Left ventricle myocardium superior (tissue), 1 donor: Measurements from ENCODE around the gene RHOF. TPM values are rescaled to one million over a fixed set of nuclear protein-coding genes. Genes with fewer than 3 reads are reported as not detected.
A peak's percentile ranks its signal among the peaks of the same experiment; 100 is the strongest.

Source experiments
- ATAC-seq: fragments of 200-7000 bp; cut with Tn5 transposase; one replicate; pipeline ENCODE4 v1.9.1; 2020; ENCODE audit warnings: mild to moderate bottlenecking, moderate library complexity
- DNase-seq: peaks from one replicate; pipeline ENCODE4 v3.0.0-alpha.2; 2020
- intact Hi-C: fragments of 100-400 bp; cut with micrococcal nuclease; formaldehyde crosslinking; loops from one replicate; pipeline ENCODE4 v1.11.0; 2022
- total RNA-seq: library from RNA; stranded (reverse); fragmentation: NEBNext Ultra II Directional; extraction: Animal tissue kit (Norgen Biotek cat#: 25700); gene quantifications from one replicate; pipeline ENCODE4 v1.2.1, GENCODE V29; 2021
- donor health status: DM: no; HTN: yes; CAD: no; lungs with severe emphysema.

RHOF gene
- total RNA-seq, 1 donor from 2014 or later: 48.3 TPM

- no peak for DNase-seq
- ATAC-seq: peak; percentile 34
- intact Hi-C loops: no loop called here
Measured at GRCh38 chr12:121781998-121782979, 11.2 kb downstream of the RHOF start.

GRCh38 chr12:121781484-121781997, 11.9 kb downstream of the RHOF start:
- intact Hi-C loops: no loop called here
- DNase-seq (no peak), ATAC-seq (peak; percentile 39)

- ATAC-seq (no peak), DNase-seq (no peak)
- intact Hi-C loops: no loop called here
Measured at GRCh38 chr12:121780429-121780828, 13.1 kb downstream of the RHOF start.

GRCh38 chr12:121779422-121779895, 14.0 kb downstream of the RHOF start:
- DNase-seq (no peak), ATAC-seq (no peak)
- intact Hi-C loops: no loop called here

GRCh38 chr12:121778567-121779421, 14.7 kb downstream of the RHOF start:
- no peak for DNase-seq
- ATAC-seq: no peak
- intact Hi-C loops: no loop called here

GRCh38 chr12:121776190-121777098, 17.0 kb downstream of the RHOF start:
- intact Hi-C loops: no loop called here
- ATAC-seq: peak; percentile 57
- peak; percentile 92 for DNase-seq

GRCh38 chr12:121775501-121775900, 18.0 kb downstream of the RHOF start:
- ATAC-seq (no peak), DNase-seq (no peak)
- intact Hi-C loops: no loop called here

- ATAC-seq: no peak
- DNase-seq: no peak
- intact Hi-C loops: loop anchor here (5.0 kb wide), 1 partner anchor 78 kb away; no protein-coding TSS in a partner anchor
Measured at GRCh38 chr12:121774968-121775474, 18.5 kb downstream of the RHOF start.

- peak; percentile 79 for DNase-seq
- intact Hi-C loops: loop anchor here (5.0 kb wide), 1 partner anchor 76 kb away; no protein-coding TSS in a partner anchor
- peak; percentile 66 for ATAC-seq
Measured at GRCh38 chr12:121773011-121773777, 20.3 kb downstream of the RHOF start.

- no peak for DNase-seq
- intact Hi-C loops: loop anchor here (5.0 kb wide), 1 partner anchor 74 kb away; no protein-coding TSS in a partner anchor
- no peak for ATAC-seq
Measured at GRCh38 chr12:121770813-121771625, 22.5 kb downstream of the RHOF start.

- ATAC-seq (no peak), DNase-seq (no peak)
- intact Hi-C loops: loop anchor here (5.0 kb wide), 1 partner anchor 73 kb away; no protein-coding TSS in a partner anchor
Measured at GRCh38 chr12:121770388-121770787, 23.1 kb downstream of the RHOF start.

GRCh38 chr12:121769831-121770301, 23.6 kb downstream of the RHOF start:
- intact Hi-C loops: loop anchor here (5.0 kb wide), 1 partner anchor 73 kb away; no protein-coding TSS in a partner anchor
- peak; percentile 69 for DNase-seq
- peak; percentile 45 for ATAC-seq

GRCh38 chr12:121769297-121769830, 24.1 kb downstream of the RHOF start:
- ATAC-seq (no peak), DNase-seq (no peak)
- intact Hi-C loops: no loop called here

- ATAC-seq (peak; percentile 83), DNase-seq (peak; percentile 77)
- intact Hi-C loops: no loop called here
Measured at GRCh38 chr12:121767525-121768016, 25.9 kb downstream of the RHOF start.

GRCh38 chr12:121766290-121767039, 27.0 kb downstream of the RHOF start:
- DNase-seq (no peak), ATAC-seq (no peak)
- intact Hi-C loops: no loop called here
